Suprapubic skin (tissue), 4 donors: Measurements from ENCODE around the gene GJA3. TPM values are rescaled to one million over a fixed set of nuclear protein-coding genes. Genes with fewer than 3 reads are reported as not detected.

Experiments used
- DNase-seq, 2 donors: peaks; one replicate each; pipeline ENCODE4 v3.0.0-alpha.2; 2019; ENCODE audit warnings: low spot score in 2 of 2
- H3K27ac ChIP-seq: fragments of 200-600 bp; sonication (generic); one replicate; pipeline ENCODE4 v1.5.1; 2019
- H3K27me3 ChIP-seq: fragments of 200-600 bp; sonication (generic); one replicate; pipeline ENCODE4 v1.5.1; 2019
- H3K36me3 ChIP-seq: fragments of 200-600 bp; sonication (generic); one replicate; pipeline ENCODE4 v1.5.1; 2019
- H3K4me1 ChIP-seq: fragments of 200-600 bp; sonication (generic); one replicate; pipeline ENCODE4 v1.5.1; 2019
- H3K4me3 ChIP-seq: fragments of 200-600 bp; sonication (generic); one replicate; pipeline ENCODE4 v1.5.1; 2019; ENCODE audit warnings: mild to moderate bottlenecking
- H3K9me3 ChIP-seq: fragments of 200-600 bp; sonication (generic); one replicate; pipeline ENCODE4 v1.5.1; 2019
- EP300 ChIP-seq: sonication (generic); formaldehyde crosslinking; IDR thresholded peaks from one replicate; pipeline ENCODE4 v1.6.1; 2017; ENCODE audit warnings: antibody characterized with exemption
- POLR2A ChIP-seq, 2 donors: fragments of 450-650 bp; IDR thresholded peaks; one replicate each; pipeline ENCODE4 v1.6.1; 2017; ENCODE audit warnings: antibody characterized with exemption in 2 of 2, mild to moderate bottlenecking in 2 of 2, moderate library complexity in 2 of 2
- POLR2AphosphoS5 ChIP-seq, 3 donors: sonication (generic); formaldehyde crosslinking; IDR thresholded peaks; one replicate each; pipeline ENCODE4 v1.6.1; 2017; ENCODE audit warnings: antibody characterized with exemption in 3 of 3
- WGBS: methylation state at CpG from one replicate; pipeline ENCODE4 v1.1.5; 2018; 5-methylcytosine and 5-hydroxymethylcytosine counted together
- total RNA-seq, 4 donors: library from RNA; depleted of rRNA; stranded (reverse); fragments of >200 nt; gene quantifications; one replicate each; pipeline ENCODE4 v1.1.0, GENCODE V29; 2016
- TF ChIP-seq, protein P1 (sequence below), 2 donors: fragments of 200-600 bp in 1 of 2; fragments of 450-650 bp in 1 of 2; sonication (generic) in 1 of 2; IDR thresholded peaks; one replicate each; pipeline ENCODE4 v1.5.1; 2016 to 2019; ENCODE audit warnings: antibody characterized with exemption in 2 of 2, mild to moderate bottlenecking in 1 of 2, moderate library complexity in 1 of 2

GJA3 gene
- total RNA-seq, 4 donors from 2014 or later: 0.25 to 0.94 (median 0.30) TPM; not detected in 1

DNA sequence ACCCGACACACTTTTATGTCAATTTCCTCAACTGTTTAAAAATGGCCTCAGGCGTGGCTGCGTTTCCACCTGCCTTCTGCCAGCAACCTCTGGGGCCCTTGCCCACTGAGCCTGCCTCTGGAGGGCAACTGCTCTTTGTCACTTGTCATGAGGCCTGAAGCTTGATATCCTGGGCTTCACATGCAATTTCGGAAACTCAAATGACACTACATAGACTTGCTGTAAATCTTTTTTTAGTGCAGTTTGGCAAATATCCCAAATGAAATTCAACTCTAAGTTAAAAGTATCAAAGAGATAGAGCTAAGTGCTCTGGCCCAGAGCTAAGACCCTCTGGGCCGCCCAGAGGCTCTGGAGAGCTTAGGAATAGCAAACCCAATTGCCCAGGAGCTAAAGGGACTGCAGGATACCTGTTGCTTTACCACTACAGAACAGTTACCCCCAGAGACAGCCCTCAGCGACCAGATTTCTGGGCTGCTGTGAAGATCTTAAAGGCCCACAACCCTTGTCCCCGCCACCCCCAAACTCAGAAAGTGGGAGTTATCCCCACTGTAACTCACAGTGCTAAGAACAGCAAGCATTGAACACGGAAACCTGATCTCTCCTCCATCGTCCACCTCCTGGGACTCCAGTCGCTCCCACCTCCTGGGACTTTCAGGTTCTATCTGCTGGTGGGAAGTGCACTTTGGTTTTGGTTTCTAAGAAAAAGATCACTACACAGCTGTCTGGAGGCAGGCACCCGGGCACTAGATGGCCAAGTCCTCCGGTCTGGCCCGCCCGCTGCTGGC lies 19.4 kb downstream of the GJA3 start:
- DNase-seq: peak in 1 of 2 donors; percentile 44
- Histone ChIP-seq H3K4me3 (peak overlapping the region; percentile 32), H3K27ac (no peak overlapping the region), H3K27me3 (peaks cover 78% of the 10 kb centered on the region), H3K36me3 (no peaks in the 10 kb centered on the region), H3K4me1 (peaks cover 17% of the 10 kb centered on the region), H3K9me3 (no peaks in the 10 kb centered on the region)
- 63% methylated on average over 10 of the region's 14 CpGs for WGBS
- TF ChIP-seq POLR2A (IDR thresholded peaks at IDR 0.05): no peak
- TF ChIP-seq, protein P1, sequence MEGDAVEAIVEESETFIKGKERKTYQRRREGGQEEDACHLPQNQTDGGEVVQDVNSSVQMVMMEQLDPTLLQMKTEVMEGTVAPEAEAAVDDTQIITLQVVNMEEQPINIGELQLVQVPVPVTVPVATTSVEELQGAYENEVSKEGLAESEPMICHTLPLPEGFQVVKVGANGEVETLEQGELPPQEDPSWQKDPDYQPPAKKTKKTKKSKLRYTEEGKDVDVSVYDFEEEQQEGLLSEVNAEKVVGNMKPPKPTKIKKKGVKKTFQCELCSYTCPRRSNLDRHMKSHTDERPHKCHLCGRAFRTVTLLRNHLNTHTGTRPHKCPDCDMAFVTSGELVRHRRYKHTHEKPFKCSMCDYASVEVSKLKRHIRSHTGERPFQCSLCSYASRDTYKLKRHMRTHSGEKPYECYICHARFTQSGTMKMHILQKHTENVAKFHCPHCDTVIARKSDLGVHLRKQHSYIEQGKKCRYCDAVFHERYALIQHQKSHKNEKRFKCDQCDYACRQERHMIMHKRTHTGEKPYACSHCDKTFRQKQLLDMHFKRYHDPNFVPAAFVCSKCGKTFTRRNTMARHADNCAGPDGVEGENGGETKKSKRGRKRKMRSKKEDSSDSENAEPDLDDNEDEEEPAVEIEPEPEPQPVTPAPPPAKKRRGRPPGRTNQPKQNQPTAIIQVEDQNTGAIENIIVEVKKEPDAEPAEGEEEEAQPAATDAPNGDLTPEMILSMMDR (IDR thresholded peaks at IDR 0.05): no peak
- no peak for TF ChIP-seq POLR2AphosphoS5 (IDR thresholded peaks at IDR 0.05)
- TF ChIP-seq EP300: no peak

DNA sequence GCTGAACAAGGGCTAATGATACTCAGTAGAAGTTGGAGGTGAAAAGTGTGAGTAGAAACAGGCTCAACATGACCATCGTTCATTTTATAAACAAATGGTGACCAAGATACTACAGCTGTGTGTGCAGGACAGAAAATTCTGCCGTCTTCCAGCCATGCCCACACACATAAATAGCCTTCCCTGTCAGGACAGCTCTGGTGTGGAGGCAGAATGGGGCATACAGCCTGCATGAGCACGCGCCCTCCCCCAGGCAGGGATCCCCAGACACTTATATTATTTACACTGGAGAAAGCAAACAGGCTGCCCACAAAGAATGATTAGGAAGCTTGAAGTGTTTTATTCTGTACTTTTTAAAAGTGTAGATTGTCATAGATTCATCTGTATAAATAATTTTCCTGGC lies 20.4 kb downstream of the GJA3 start:
- H3K4me1 ChIP-seq: peaks cover 17% of the 10 kb centered on the region
- H3K4me3 ChIP-seq: no peak overlapping the region
- TF ChIP-seq EP300: no peak
- no peak for TF ChIP-seq POLR2AphosphoS5 (IDR thresholded peaks at IDR 0.05)
- no peak for TF ChIP-seq POLR2A (IDR thresholded peaks at IDR 0.05)
- TF ChIP-seq, protein P1 (IDR thresholded peaks at IDR 0.05): no peak
- WGBS: 87% methylated on average over 4 of the region's 4 CpGs
- no peak overlapping the region for H3K27ac ChIP-seq
- no peak for DNase-seq
- H3K36me3 ChIP-seq: no peaks in the 10 kb centered on the region
- no peaks in the 10 kb centered on the region for H3K9me3 ChIP-seq
- peaks cover 80% of the 10 kb centered on the region for H3K27me3 ChIP-seq

DNA sequence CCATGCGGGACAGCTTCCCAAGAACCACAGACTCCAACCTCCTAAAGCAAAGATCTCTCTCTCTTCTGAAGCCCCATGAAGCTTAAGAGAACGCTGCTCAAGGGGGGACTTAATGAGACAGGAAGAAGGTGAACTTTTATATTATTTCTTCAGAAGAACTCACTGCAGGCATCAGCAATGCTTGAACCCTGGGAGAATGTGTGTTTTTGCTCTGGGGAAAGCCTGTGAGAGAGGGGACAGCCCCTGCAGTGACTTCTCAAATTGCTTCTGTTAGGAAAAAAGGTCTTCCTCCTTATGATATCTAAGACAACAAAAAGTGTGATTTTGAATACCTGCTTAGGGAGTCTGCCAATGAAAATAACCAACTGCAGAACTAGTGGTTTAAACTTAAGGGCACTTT lies 23.0 kb downstream of the GJA3 start:
- Histone ChIP-seq H3K27ac (no peak overlapping the region), H3K27me3 (peaks cover 78% of the 10 kb centered on the region), H3K4me1 (peaks cover 17% of the 10 kb centered on the region), H3K4me3 (no peak overlapping the region), H3K36me3 (no peaks in the 10 kb centered on the region), H3K9me3 (no peaks in the 10 kb centered on the region)
- no peak for DNase-seq
- 58% methylated on average over 2 of the region's 2 CpGs for WGBS
- TF ChIP-seq POLR2A (IDR thresholded peaks at IDR 0.05) (no peak), EP300 (no peak), POLR2AphosphoS5 (IDR thresholded peaks at IDR 0.05) (no peak)
- TF ChIP-seq, protein P1 (IDR thresholded peaks at IDR 0.05): no peak

DNA sequence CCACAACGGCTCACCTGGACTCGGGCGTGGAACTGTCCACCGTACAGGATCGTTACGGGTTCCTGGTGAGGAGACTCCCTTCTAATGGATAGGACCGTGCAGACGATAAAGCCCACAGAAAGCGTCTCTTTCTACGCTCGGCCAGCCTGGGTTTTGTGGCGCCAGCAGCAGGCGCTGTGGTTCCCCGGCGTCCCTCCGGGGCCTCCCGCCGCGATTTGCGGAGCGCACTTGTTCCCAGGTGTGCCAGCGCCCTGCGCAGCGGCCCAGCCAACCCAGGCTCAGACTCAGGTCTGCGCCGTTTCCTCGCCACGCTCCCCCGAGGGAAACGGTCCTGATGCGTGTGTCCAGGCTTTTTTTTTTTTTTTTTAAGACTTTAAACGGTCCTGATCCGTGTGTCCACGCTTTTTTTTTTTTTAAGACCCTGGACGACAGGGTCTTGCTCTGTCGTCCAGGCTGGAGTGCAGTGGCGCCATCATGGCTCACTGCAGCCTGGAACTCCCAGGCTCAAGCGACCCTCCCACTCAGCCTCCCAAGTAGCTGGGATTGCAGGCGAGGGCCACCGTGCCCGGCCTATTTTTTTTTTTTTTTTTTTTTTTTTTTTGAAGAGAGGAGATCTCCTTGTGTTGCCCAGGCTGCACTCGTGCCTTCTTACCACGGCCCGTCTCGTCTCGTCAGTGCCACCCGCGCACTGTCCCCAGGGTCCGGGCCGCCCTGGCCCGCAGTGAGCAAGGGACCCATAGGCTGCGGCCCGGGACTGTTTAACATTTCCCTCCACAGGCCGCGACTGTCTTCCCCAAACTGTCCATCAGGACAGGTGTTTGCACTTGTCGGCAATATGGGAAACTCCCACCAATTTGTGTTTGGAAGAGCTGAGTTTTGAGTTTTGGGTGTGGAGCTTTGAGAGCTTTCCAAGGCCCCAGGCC lies 23.8 kb downstream of the GJA3 start:
- Histone ChIP-seq H3K36me3 (no peaks in the 10 kb centered on the region), H3K4me1 (peaks cover 12% of the 10 kb centered on the region), H3K27me3 (peaks cover 70% of the 10 kb centered on the region), H3K9me3 (no peaks in the 10 kb centered on the region), H3K4me3 (no peak overlapping the region), H3K27ac (no peak overlapping the region)
- DNase-seq: no peak
- WGBS: 14% methylated on average over 44 of the region's 56 CpGs
- no peak for TF ChIP-seq EP300
- no peak for TF ChIP-seq POLR2A (IDR thresholded peaks at IDR 0.05)
- TF ChIP-seq, protein P1 (IDR thresholded peaks at IDR 0.05): no peak
- TF ChIP-seq POLR2AphosphoS5 (IDR thresholded peaks at IDR 0.05): no peak

DNA sequence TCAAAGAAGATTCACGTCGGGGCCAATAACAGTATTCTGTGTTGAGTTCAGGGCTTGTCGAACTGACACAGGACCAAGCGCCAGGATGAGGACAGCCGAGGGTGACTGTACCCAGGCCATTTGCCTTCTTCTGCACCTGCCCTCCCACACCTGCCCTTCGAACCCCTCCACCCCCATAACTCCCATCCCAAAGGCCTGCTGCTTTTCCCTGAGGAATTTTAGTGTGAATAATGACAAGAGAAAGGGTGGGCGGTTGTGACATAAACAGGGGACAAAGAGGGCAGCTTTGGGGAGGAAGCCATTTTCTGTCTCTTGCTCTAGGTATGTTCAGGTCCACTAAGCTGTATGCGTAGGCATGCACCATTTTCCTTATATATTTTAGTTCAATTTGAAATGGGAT lies 26.1 kb downstream of the GJA3 start:
- DNase-seq: peak in 1 of 2 donors; percentile 26
- H3K36me3 ChIP-seq: no peaks in the 10 kb centered on the region
- WGBS: 73% methylated on average over 8 of the region's 8 CpGs
- H3K27me3 ChIP-seq: peaks cover 60% of the 10 kb centered on the region
- H3K4me1 ChIP-seq: peaks cover 9% of the 10 kb centered on the region
- TF ChIP-seq, protein P1 (IDR thresholded peaks at IDR 0.05): no peak
- TF ChIP-seq POLR2A (IDR thresholded peaks at IDR 0.05) (no peak), POLR2AphosphoS5 (IDR thresholded peaks at IDR 0.05) (no peak), EP300 (no peak)
- H3K4me3 ChIP-seq: no peak overlapping the region
- no peak overlapping the region for H3K27ac ChIP-seq
- H3K9me3 ChIP-seq: no peaks in the 10 kb centered on the region
